GM18520 (cell line): Measurements from ENCODE around the gene METTL4.
"Not testable (repeated sequence)": the region's sequence is repeated elsewhere in the genome, so short reads cannot be mapped to it uniquely, and the experiment has no call there.

Source experiments
- ATAC-seq: cut with Tn5 transposase; IDR thresholded peaks from one replicate; pipeline ENCODE4 v1.9.1; 2021; ENCODE audit not compliant: unreplicated experiment

METTL4 gene

DNA sequence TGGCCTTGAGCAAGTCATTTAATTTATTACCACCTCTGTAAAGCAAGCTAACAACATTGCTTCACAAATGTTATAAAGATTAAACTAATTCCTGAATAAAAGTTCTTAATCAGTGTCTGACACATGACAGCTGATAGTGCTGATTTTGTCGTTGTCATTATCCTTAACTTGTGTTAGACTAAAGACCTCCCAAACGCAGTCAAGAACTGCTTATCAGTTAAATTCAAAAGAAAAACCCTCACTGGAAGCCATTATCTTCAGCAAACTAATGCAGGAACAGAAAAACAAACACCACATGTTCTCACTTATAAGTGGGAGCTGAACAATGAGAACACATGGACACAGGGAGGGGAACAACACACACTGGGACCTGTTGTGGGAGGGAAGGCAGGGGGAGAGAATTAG is 46.5 kb downstream of the METTL4 start:
- ATAC-seq = not testable (repeated sequence)

GRCh38 chr18:2522112-2522511 is 49.2 kb downstream of the METTL4 start:
- peak; percentile 78 for ATAC-seq

DNA sequence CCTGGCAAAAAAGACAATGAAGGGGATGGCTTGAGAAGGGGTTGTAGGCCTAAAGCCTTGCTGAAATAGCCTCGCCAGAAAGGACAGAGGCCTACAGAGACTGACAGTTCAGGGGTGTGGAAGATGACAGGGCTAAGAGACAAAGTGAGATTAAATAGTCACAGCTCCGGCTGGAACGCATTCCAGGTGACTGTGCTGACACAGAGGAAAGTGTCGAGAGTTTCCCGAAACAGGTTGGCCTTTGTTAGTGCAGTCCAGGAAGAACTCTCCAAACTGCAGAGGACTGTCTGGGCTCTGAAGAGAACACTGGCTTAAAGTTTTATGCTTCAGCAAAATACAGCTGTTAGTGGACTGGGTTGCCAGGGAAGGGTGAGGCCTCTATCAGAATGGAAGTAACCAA is 52.8 kb downstream of the METTL4 start:
- ATAC-seq = no peak

GRCh38 chr18:2515908-2516625 is 55.2 kb downstream of the METTL4 start:
- ATAC-seq = no peak

- ATAC-seq = no peak
Observed at GRCh38 chr18:2515171-2515787, 56.0 kb downstream of the METTL4 start.

DNA sequence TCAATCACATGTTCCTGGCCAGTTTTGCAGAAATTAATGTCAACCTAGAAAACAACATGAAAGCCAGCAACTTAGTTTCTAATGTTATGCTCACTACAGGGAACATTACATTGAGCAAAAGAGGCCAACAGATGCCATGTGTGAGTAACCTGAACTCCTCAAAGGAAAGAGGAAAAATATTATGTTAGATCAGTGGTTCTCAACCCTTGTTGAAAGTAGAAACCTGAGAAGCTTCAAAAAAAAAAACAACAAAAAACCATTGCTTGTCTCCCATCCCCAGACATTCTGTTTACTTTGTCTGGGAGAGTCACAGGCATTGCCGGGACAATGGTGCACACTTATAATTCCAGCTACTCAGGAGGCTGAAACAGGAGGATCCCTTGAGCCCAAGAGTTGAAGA is 57.7 kb downstream of the METTL4 start:
- ATAC-seq = no peak

- ATAC-seq = no peak
Observed at GRCh38 chr18:2512059-2512458, 59.2 kb downstream of the METTL4 start.

- ATAC-seq = no peak
Observed at GRCh38 chr18:2511451-2511850, 59.9 kb downstream of the METTL4 start.

GRCh38 chr18:2510416-2510815 is 60.9 kb downstream of the METTL4 start:
- no peak for ATAC-seq

- no peak for ATAC-seq
Observed at GRCh38 chr18:2508678-2509077, 62.6 kb downstream of the METTL4 start.

DNA sequence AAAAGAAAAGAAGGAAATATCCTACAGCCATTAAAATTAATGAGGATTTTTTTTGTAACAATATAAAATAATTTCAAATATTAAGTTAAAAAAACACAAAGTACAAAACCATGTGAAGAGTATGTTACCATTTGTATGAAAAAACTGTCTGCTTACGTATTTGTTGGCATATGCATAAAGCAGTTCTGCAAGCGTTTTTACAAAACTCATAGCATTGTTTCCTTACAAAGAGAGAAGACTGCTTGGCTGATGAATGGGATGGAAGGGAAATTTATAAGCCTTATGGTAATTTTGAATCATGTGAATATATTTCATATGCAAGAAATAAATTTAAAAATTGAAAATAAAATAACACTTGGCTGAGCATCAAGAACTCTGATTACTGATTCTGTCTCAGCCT is 63.1 kb downstream of the METTL4 start:
- no peak for ATAC-seq

DNA sequence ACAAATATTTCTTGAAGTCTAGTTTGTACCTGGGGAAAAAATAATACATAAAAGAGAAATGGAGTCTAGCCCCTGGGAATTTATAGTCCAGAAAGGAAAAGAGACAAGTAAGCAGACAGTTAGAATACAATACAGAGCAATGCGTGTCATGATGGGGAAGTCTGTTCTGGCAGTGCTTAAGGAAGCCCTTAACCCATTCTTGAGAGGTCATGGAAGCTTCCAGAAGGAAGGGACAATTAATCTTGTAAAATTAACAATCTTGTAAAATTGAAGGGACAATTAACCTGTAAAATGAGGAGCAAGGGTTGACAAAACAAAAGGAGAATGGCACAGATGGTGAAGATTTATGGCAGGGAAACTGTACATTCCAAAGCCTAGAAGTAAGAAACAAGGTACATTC is 66.7 kb downstream of the METTL4 start:
- no peak for ATAC-seq

DNA sequence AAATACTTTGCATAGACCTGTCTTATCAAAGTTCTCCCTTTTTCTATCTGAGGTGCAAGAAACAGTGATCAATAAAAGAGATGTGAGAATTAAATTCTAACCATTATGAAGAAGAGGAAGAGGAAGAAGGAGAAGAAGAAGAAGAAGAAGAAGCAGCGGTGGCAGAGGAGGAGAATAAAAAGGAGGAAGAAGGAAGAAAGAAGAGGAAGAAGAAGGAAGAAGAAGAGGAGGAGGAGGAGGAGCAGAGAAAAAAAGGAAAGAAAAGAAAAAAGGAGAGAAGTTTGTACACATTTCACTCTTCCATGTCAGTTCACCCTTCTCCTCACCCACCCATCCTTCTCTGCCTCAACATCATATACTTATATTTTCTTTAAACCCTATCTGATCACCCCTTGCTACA is 68.4 kb downstream of the METTL4 start:
- ATAC-seq = no peak

DNA sequence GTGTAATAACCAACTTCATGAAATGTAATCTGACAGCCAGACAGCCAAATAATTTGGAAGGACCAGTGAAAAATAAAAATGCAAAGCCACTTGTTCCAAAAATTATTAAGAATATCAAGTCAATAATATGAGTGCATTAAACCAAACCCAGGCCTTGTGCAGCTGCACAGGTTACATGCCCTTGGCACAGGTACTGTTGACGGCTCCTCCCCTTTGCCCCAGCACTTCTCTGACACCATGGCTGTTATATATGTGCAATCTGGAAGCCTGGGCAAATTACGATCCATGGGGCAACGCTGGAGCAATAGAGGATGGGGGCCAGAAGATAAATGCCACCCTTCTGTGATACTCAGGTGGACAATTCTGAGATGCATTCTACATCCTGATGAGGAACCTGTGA is 68.9 kb downstream of the METTL4 start:
- no peak for ATAC-seq

GRCh38 chr18:2497797-2498196 is 73.5 kb downstream of the METTL4 start:
- ATAC-seq = no peak

DNA sequence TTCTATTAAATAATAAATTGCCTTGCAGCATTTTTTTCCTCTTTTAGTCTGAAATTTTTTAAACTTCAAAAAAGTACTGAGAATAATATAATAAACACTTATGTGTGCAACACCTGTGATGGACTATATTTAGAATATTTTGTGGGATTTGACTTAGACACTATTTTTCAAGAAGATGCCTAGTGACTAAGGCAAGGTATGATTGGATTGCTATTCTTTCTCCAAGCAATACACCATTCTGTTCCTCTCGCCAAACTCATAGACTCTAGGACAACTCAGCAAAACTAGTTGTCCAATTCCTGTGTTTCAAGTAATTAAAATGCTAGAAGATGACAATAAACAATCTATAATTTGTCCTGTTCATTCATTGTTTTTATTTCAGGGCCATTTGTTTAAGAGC is 75.9 kb downstream of the METTL4 start:
- ATAC-seq = no peak

GRCh38 chr18:2494921-2495320 is 76.4 kb downstream of the METTL4 start:
- no peak for ATAC-seq
